Ovary (tissue), 9 donors: Measurements from ENCODE around the gene DOCK2. TPM values are rescaled to one million over a fixed set of nuclear protein-coding genes. Genes with fewer than 3 reads are reported as not detected.

Source experiments
- DNase-seq, 5 donors: peaks; one replicate each; pipeline ENCODE4 v3.0.0-alpha.2; 2019 to 2020
- H3K27ac ChIP-seq, 2 donors: fragments of 200-600 bp; one replicate each; pipeline versions ENCODE4 v1.5.1 to v1.8.0; 2019 to 2022
- H3K27me3 ChIP-seq: fragments of 200-600 bp; one replicate; pipeline ENCODE4 v1.8.0; 2022
- H3K36me3 ChIP-seq: fragments of 200-600 bp; sonication (generic); one replicate; pipeline ENCODE4 v1.5.1; 2019
- H3K4me1 ChIP-seq: one replicate; pipeline ENCODE4 v1.8.1; 2013; ENCODE audit warnings: mild to moderate bottlenecking, moderate library complexity; ENCODE audit not compliant: insufficient read depth
- H3K4me3 ChIP-seq: fragments of 200-600 bp; sonication (generic); one replicate; pipeline ENCODE4 v1.5.1; 2017
- H3K9me3 ChIP-seq, 2 donors: fragments of 200-600 bp in 1 of 2; sonication (generic) in 1 of 2; one replicate each; pipeline versions ENCODE4 v1.5.1 to v1.8.1; 2013 to 2019; ENCODE audit warnings: mild to moderate bottlenecking in 1 of 2, moderate library complexity in 1 of 2
- CTCF ChIP-seq, 3 donors: fragments of 450-650 bp in 2 of 3; fragments of 200-600 bp in 1 of 3; IDR thresholded peaks; one replicate each; pipeline versions ENCODE4 v1.5.1 to v1.8.0; 2016 to 2022; ENCODE audit warnings: antibody characterized with exemption in 3 of 3, mild to moderate bottlenecking in 1 of 3
- EP300 ChIP-seq: sonication (generic); formaldehyde crosslinking; IDR thresholded peaks from one replicate; pipeline ENCODE4 v1.6.1; 2017; ENCODE audit warnings: antibody characterized with exemption
- POLR2A ChIP-seq: fragments of 450-650 bp; IDR thresholded peaks from one replicate; pipeline ENCODE4 v1.6.1; 2017; ENCODE audit warnings: antibody characterized with exemption, mild to moderate bottlenecking, moderate library complexity
- WGBS, 3 donors: extraction: QIAGEN DNeasy Blood & Tissue Kit in 1 of 3; methylation state at CpG; one replicate each; pipeline versions ENCODE4 v1.1.5 to v1.1.7; 2013 to 2017; 5-methylcytosine and 5-hydroxymethylcytosine counted together
- intact Hi-C, 4 donors: fragments of 100-400 bp; cut with DNase I; formaldehyde crosslinking; loops; one replicate each; pipeline versions ENCODE4 v1.11.0 to v1.15.1; 2022 to 2023
- polyA plus RNA-seq, 2 donors: library from polyadenylated mRNA; stranded (reverse); fragments of 200-250 nt in 1 of 2; fragments of 350-450 nt in 1 of 2; fragmentation: Illumina TruSeq in 1 of 2; extraction: RNeasy Lipid Tissue Mini Kit (QIAGEN cat#74804) in 1 of 2; gene quantifications; one replicate each; pipeline ENCODE4 v1.2.3, GENCODE V29; 2013 to 2014
- total RNA-seq, 7 donors: library from RNA; depleted of rRNA in 2 of 7; stranded (reverse); fragments of >200 nt in 2 of 7; fragmentation: NEBNext Ultra II Directional in 3 of 7; extraction: Animal tissue kit (Norgen Biotek cat#: 25700) in 3 of 7; gene quantifications; one replicate each; pipeline versions ENCODE4 v1.1.0 to v1.2.4, GENCODE V29; 2016 to 2023
- donor health status: DM: no; HTN: no; CAD: no; lungs with moderate emphysema.
- donor health status: DM: no; HTN: no; CAD: no.
- donor health status: Bipolar disorder and iron deficiency.
- donor health status: DM: yes; HTN: yes; CAD: no.
- donor health status: DM: no; HTN: no; CAD: no.
- donor health status: DM: yes; HTN: yes; CAD: no.

The DOCK2 gene
- total and polyA plus RNA-seq, 9 donors: 1.3 to 10.2 (median 5.4) TPM

GRCh38 chr5:169791251-169791650 is 154.2 kb downstream of the DOCK2 start:
- intact Hi-C loops: no loop called here
- DNase-seq: no peak
- WGBS, 3 donors: 90 to 92% (median 91%) methylated on average over 4 of the region's 4 CpGs
- no peak for TF ChIP-seq CTCF (IDR thresholded peaks at IDR 0.05)
- TF ChIP-seq POLR2A: no peak
- TF ChIP-seq EP300: no peak
- no peaks in the 10 kb centered on the region for H3K27me3 ChIP-seq
- H3K4me1 ChIP-seq: no peaks in the 10 kb centered on the region
- H3K4me3 ChIP-seq: no peak overlapping the region
- no peak overlapping the region for H3K27ac ChIP-seq
- no peaks in the 10 kb centered on the region for H3K9me3 ChIP-seq
- H3K36me3 ChIP-seq: no peaks in the 10 kb centered on the region

- Histone ChIP-seq H3K9me3 (no peaks in the 10 kb centered on the region), H3K27ac (no peak overlapping the region), H3K4me3 (no peak overlapping the region), H3K27me3 (no peaks in the 10 kb centered on the region), H3K4me1 (no peaks in the 10 kb centered on the region), H3K36me3 (no peaks in the 10 kb centered on the region)
- 85 to 89% (median 85%) methylated on average over 9 of the region's 9 CpGs for WGBS, 3 donors
- no peak for DNase-seq
- intact Hi-C loops: no loop called here
- TF ChIP-seq POLR2A: no peak
- TF ChIP-seq CTCF (IDR thresholded peaks at IDR 0.05): no peak
- no peak for TF ChIP-seq EP300
These were observed 158.3 kb downstream of the DOCK2 start for GRCh38 chr5:169795338-169795737.

GRCh38 chr5:169796731-169797130 is 159.7 kb downstream of the DOCK2 start:
- Histone ChIP-seq H3K27ac (no peak overlapping the region), H3K4me1 (no peaks in the 10 kb centered on the region), H3K27me3 (no peaks in the 10 kb centered on the region), H3K9me3 (no peaks in the 10 kb centered on the region), H3K36me3 (no peaks in the 10 kb centered on the region), H3K4me3 (no peak overlapping the region)
- WGBS, 3 donors: 77 to 81% (median 77%) methylated on average over 2 of the region's 2 CpGs
- intact Hi-C loops: no loop called here
- TF ChIP-seq CTCF (IDR thresholded peaks at IDR 0.05) (no peak), EP300 (no peak), POLR2A (no peak)
- no peak for DNase-seq

GRCh38 chr5:169797577-169797976 is 160.5 kb downstream of the DOCK2 start:
- no peaks in the 10 kb centered on the region for H3K9me3 ChIP-seq
- WGBS, 3 donors: 60 to 80% (median 72%) methylated on average over 2 of the region's 2 CpGs
- H3K27ac ChIP-seq: no peak overlapping the region
- H3K4me3 ChIP-seq: no peak overlapping the region
- H3K36me3 ChIP-seq: no peaks in the 10 kb centered on the region
- no peaks in the 10 kb centered on the region for H3K4me1 ChIP-seq
- TF ChIP-seq POLR2A (no peak), EP300 (no peak), CTCF (IDR thresholded peaks at IDR 0.05) (no peak)
- intact Hi-C loops: no loop called here
- DNase-seq: no peak
- no peaks in the 10 kb centered on the region for H3K27me3 ChIP-seq

GRCh38 chr5:169798438-169798837 is 161.4 kb downstream of the DOCK2 start:
- no peak overlapping the region for H3K4me3 ChIP-seq
- no peak overlapping the region for H3K27ac ChIP-seq
- H3K4me1 ChIP-seq: no peaks in the 10 kb centered on the region
- H3K36me3 ChIP-seq: no peaks in the 10 kb centered on the region
- DNase-seq: no peak
- intact Hi-C loops: no loop called here
- no peaks in the 10 kb centered on the region for H3K27me3 ChIP-seq
- no peak for TF ChIP-seq CTCF (IDR thresholded peaks at IDR 0.05)
- H3K9me3 ChIP-seq: no peaks in the 10 kb centered on the region
- WGBS, 3 donors: 55 to 72% (median 57%) methylated on average over 2 of the region's 2 CpGs
